ENCODE measurements around the gene LMAN1L. TPM values are rescaled to one million over a fixed set of nuclear protein-coding genes. Genes with fewer than 3 reads are reported as not detected.

LMAN1L gene
- total RNA-seq, 1 donor = 0.27 TPM

GRCh38 chr15:74833376-74834107 is 20.9 kb downstream of the LMAN1L start:
- peak in 1 of 3 donors; percentile 38 for DNase-seq (ENCODE audit: low read depth in 2 of 3, low spot score in 2 of 3)

GRCh38 chr15:74835312-74835823 is 22.7 kb downstream of the LMAN1L start:
- DNase-seq (ENCODE audit: low read depth in 2 of 3, low spot score in 2 of 3) = peak in 2 of 3 donors; percentile 32 to 49

GRCh38 chr15:74836846-74837245 is 24.2 kb downstream of the LMAN1L start:
- no peak for DNase-seq (ENCODE audit: low read depth in 2 of 3, low spot score in 2 of 3)

- DNase-seq (ENCODE audit: low read depth in 2 of 3, low spot score in 2 of 3) = no peak
These were observed 25.0 kb downstream of the LMAN1L start for GRCh38 chr15:74837482-74838136.

- DNase-seq (ENCODE audit: low read depth in 2 of 3, low spot score in 2 of 3) = no peak
These were observed 25.5 kb downstream of the LMAN1L start for GRCh38 chr15:74838137-74838516.

- no peak for DNase-seq (ENCODE audit: low read depth in 2 of 3, low spot score in 2 of 3)
These were observed 26.3 kb downstream of the LMAN1L start for GRCh38 chr15:74838746-74839525.

- no peak for DNase-seq (ENCODE audit: low read depth in 2 of 3, low spot score in 2 of 3)
These were observed 27.1 kb downstream of the LMAN1L start for GRCh38 chr15:74839526-74840395.

- no peak for DNase-seq (ENCODE audit: low read depth in 2 of 3, low spot score in 2 of 3)
These were observed 28.5 kb downstream of the LMAN1L start for GRCh38 chr15:74840851-74841775.

- DNase-seq (ENCODE audit: low read depth in 2 of 3, low spot score in 2 of 3) = no peak
These were observed 29.3 kb downstream of the LMAN1L start for GRCh38 chr15:74841891-74842373.

GRCh38 chr15:74842581-74843444 is 30.2 kb downstream of the LMAN1L start, which contains the start of gene ULK3:
TSS of gene ULK3 (minus strand) at chr15:74843156. CDS start at chr15:74843105, 51 bp downstream.
- peak; percentile 82 to 95 (median 94) for DNase-seq (ENCODE audit: low read depth in 2 of 3, low spot score in 2 of 3)

- DNase-seq (ENCODE audit: low read depth in 2 of 3, low spot score in 2 of 3) = no peak
These were observed 30.8 kb downstream of the LMAN1L start for GRCh38 chr15:74843445-74843828.

GRCh38 chr15:74843891-74844299 is 31.3 kb downstream of the LMAN1L start:
- no peak for DNase-seq (ENCODE audit: low read depth in 2 of 3, low spot score in 2 of 3)

GRCh38 chr15:74844319-74845207 is 31.9 kb downstream of the LMAN1L start:
- DNase-seq (ENCODE audit: low read depth in 2 of 3, low spot score in 2 of 3) = no peak

- peak in 2 of 3 donors; percentile 29 to 52 for DNase-seq (ENCODE audit: low read depth in 2 of 3, low spot score in 2 of 3)
These were observed 32.6 kb downstream of the LMAN1L start for GRCh38 chr15:74845208-74845568.

GRCh38 chr15:74845581-74845980 is 32.9 kb downstream of the LMAN1L start:
- DNase-seq (ENCODE audit: low read depth in 2 of 3, low spot score in 2 of 3) = no peak

GRCh38 chr15:74847432-74847831 is 34.8 kb downstream of the LMAN1L start:
- no peak for DNase-seq (ENCODE audit: low read depth in 2 of 3, low spot score in 2 of 3)

GRCh38 chr15:74850393-74850792 is 37.8 kb downstream of the LMAN1L start:
- DNase-seq (ENCODE audit: low read depth in 2 of 3, low spot score in 2 of 3) = no peak
